Glomerular endothelial cell (primary cell): ENCODE data around the gene CKB. TPM values are rescaled to one million over a fixed set of nuclear protein-coding genes. Genes with fewer than 3 reads are reported as not detected.
"Not testable (repeated sequence)": the region's sequence is repeated elsewhere in the genome, so short reads cannot be mapped to it uniquely, and the experiment has no call there.

Experiments used
- DNase-seq: peaks from one replicate; pipeline ENCODE4 v3.0.0-alpha.2; 2011; ENCODE audit warnings: low read depth, low spot score; ENCODE audit errors: extremely low read depth
- total RNA-seq: library from RNA; depleted of rRNA; stranded (reverse); fragments of >200 nt; gene quantifications from 2 replicates; pipeline ENCODE4 v1.2.3, GENCODE V29; 2015

Gene CKB
- total RNA-seq, 1 donor from 2014 or later: 10.3 TPM

GRCh38 chr14:103528146-103528586 lies 5.5 kb upstream of the CKB start:
- DNase-seq: no peak

DNA sequence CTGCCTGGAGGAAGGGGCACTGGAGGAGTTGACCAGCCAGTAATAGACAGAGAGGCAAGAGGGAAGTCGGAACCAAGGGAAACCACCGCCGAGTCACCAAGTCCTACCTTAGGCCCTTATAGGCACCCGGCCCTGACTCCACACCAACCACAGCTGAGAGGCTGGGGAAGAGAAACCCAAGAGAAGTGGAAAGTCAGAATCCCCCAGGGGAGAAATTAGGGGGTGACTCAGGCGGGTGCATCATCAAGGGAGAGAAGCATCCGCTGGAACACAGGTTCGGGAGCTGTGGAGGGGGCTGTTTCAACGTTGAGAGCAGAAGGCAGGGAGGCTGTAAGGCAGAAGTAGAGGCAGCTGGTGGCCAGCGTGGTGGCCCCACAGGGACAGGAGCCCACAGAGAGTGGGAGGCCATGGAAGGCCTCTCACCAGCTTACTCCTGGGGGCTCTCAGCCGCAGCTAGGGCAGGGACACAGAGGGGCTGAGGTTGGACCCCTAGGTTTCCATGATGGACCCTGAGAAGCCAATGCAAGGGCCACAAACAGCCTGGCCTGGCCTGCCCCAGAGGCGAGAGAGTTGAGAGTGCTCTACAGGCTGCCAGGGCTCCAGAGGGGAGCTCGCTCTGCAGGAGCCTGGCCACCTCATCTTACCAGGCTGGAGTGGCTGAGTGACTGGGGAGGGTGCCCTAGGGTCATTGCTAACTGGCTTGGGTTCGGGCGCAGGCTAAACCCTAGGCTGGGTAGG lies 4.9 kb upstream of the CKB start:
- DNase-seq: no peak

GRCh38 chr14:103526914-103527248 lies 4.3 kb upstream of the CKB start:
- DNase-seq: no peak

- DNase-seq: no peak
Measured at GRCh38 chr14:103526247-103526913, 3.8 kb upstream of the CKB start.

- DNase-seq: not testable (repeated sequence)
Measured at GRCh38 chr14:103525430-103526246, 3.0 kb upstream of the CKB start.

- no peak for DNase-seq
Measured at GRCh38 chr14:103524002-103524935, 1.6 kb upstream of the CKB start.

DNA sequence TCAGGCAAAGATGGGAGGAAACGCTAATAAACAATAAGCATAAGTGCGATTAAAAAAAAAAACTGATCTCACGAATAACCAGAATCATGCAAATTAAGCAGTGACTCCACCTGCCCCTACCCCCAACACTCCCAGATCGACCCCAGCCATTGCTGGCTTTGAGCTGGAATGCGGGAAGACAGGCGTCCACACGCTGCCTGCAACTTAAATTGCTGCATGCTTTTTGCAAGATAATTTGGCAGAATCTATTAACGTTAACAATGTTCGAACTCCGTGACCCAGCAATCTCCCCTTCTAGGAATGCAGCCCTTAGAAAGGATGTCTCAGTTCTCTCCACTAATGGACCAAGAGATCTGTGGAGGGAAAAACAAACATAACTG lies 935 bp upstream of the CKB start:
- DNase-seq: no peak

- no peak for DNase-seq
Measured at GRCh38 chr14:103521951-103522563, 573 bp downstream of the CKB start.

DNA sequence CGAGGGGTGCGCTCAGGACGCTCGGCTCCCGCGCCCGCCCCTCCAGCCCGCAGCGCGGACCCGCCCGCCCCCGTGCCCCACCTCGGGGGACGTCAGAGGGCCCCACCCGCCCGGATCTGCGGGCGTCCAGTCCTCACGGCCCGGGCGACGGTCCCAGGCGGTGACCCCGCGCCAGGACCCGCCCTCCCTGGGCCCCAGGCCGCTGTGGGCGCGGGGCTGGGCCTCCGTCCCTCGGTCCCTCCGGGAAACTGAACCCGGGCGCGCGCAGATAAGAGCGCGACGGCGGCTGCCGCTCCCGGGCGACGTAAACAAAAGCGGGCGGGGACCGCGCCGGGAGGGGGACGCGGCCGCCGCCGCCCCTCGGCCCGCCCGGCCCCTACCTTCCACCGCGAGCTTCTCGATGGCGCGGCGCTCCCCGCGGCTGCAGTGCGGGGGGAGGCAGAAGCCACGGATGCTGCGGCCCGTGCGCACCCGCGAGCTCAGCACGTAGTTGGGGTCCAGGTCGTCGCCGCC lies 1.1 kb downstream of the CKB start:
- DNase-seq: no peak

DNA sequence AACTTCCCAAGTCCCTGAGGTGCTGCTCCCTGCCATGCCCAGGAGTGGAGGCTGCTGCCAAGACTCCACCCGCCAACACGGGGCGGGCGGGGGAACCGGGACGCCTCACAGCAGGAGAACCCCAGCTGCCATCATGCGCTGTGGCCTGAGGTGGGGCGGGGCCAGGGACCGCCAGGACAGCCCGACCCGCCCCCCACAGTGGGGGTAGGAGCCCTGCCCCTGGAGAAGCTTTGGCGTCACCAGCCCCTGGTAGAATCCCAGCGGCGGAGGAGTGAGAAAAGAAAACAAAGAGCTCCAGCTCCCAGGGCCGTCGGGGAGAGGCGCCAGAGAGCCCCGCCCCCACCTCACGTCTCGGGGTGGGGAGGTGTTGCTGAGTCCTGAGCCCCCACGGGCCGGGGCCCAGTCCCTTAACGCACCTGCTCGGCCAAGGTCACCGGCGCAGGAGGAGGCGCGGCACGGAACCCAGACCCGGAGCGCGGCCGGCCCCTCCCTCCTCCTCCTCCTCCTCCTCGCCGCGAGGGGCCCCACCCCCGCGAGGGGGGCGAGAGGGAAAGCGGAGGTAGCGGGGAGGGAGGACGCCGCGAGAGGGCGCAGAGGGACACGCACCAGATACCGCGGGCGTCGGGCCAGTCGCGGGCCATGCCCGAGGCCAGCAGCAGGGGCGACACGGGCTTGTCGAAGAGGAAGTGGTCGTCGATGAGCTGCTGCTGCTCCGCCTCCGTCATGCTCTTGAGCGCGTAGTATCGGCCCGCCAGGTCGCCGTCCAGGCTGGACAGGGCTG lies 1.8 kb downstream of the CKB start:
- DNase-seq: no peak

DNA sequence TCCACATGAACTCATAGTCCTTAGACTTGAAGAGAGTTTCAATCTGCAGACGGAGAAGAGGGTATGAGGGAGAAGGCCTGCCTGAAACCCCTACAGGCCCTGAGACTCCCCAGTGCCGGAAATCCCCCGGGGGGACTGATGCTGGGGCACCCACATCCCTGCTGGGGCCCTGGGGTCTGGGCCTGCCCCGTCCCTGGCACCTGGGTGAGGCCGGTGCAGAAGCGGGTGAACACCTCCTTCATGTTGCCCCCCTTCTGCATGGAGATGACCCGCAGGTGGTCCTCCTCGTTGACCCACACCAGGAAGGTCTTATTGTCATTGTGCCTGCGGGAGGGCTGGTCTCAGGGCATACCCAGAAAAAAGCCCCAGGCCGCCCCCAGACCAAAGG lies 2.4 kb downstream of the CKB start:
- DNase-seq: no peak

DNA sequence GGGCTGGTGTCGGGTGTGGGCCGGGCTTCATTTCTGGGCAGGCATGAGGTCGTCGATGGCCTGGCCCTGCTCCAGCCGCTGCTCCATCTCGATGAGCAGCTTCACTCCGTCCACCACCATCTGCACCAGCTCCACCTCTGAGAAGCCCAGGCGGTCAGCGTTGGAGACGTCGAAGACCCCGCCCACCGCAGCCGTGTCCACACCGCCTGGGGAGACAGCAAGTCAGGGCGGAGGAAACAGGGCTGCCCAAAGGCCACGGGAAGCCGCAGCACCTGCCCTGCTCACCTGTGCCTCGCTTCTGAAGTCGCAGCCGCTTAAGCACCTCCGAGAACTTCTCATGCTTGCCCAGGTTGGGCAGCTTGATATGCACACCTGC lies 2.8 kb downstream of the CKB start:
- no peak for DNase-seq

DNA sequence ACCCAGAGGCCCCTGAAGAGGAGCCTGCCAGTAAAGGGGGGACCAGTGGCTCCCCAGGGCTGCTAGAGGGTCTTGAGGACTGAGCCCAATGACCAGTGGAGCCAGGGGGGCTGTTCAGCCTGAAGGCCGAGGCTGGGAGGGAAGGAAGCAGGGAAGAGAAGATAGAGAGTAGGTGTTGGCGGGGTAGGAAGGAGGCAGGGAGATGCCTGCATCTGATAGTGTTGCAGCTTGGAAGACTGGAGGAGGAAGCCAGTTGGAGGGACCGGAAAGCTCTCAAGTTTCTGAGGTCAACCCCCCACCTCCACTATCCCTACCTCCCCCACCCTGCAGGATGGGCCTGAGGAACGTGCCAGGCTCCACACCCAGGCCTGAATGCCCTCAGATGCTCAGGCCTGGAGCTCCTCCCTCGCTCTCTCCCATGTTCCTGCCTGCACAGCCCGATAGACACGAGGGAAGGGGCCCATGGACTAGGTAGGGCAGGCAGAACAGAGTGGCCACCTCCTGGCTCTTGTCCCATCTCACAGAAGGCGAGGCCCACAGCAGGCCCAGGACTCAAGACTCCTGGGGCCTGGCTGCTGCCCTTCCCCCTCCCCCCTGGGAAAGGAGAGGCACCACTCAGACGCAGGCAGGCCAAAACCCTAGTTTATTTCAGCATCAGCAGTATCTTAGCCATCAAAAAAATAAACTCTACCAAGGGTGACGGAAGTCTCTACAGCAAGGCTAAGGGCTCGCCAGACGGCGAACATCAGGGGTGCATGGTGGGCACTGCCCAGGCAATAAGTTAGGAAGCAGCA lies 3.4 kb downstream of the CKB start:
- no peak for DNase-seq

GRCh38 chr14:103518422-103519042 lies 4.1 kb downstream of the CKB start:
- no peak for DNase-seq

DNA sequence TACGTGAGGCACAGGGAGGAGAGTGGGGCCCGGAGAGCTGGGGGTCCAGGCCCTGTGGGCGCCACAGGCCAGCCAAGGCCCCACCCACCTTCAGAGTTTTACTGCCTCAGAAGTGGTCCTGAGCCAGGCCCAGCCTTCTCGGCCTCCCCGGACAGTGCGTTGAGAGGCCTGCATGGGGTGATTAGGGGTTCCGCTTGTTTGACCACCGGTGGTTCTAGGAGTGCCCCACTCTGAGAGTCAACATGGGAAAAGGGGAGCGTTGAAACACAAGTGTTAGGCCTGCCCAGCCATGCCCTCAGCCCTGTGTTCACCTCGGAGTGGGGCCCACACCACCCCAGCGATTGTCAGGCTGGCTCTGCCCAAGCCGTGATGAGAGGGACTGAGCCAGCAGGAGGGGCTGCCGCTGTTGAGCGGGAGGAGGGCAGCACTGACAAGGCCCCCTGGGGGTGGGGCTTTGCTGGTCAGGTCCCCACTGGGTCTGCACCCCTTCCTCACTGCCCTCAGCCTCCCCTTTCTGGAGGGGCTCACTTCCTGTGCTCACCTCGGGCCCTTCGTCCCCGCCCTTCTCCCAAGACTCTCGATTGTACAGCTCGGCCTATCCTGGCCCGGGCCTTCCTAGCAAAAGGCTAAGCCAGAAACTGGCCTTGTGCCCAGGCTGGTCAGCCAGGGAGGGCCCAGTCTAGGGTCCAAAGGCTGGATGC lies 4.8 kb downstream of the CKB start:
- no peak for DNase-seq

- no peak for DNase-seq
Measured at GRCh38 chr14:103517174-103517566, 5.5 kb downstream of the CKB start.

DNA sequence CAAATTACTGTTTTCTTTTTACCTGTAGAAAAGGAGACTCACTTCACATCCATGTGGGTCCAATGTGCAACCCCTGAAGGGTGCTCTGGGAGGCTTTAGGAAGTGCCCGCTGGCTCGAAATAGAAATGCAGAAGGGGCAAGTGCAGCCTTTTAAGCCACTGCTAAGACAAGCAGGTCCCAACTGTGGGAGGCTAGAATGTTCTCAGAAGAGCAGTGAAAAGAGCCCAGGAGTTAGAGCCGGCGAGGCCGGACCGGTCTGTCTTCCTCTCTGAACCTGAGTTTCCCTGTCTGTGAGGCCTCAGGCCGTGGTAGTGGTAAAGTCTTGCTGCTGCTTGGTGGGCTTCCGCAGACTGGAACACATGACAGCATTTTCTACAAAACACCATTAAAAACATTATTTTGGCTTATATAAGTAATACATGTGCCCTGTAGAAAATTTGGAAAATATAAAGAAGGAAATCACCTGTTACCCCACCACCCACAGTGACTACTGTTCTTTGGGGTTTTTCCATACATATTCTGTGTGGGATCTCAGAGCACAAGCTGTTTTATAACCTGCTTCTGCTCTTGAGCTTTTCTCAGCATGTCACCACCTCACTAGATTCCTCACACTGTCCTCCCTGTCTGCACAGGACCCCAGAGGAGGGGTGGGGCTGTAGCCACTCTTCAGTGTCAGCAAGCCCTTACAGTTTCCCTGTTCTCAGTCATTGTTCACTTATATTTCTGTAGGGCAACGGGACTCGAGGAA lies 6.0 kb downstream of the CKB start:
- DNase-seq: no peak
